GM18511 (cell line): Measurements from ENCODE around the gene STIMATE.

ENCODE experiments used
- ATAC-seq: cut with Tn5 transposase; IDR thresholded peaks from one replicate; pipeline ENCODE4 v1.9.1; 2021; ENCODE audit warnings: mild to moderate bottlenecking, moderate library complexity; ENCODE audit not compliant: unreplicated experiment

The STIMATE gene

GRCh38 chr3:52824037-52824436 lies 73.3 kb downstream of the STIMATE start:
- ATAC-seq, result no peak

DNA sequence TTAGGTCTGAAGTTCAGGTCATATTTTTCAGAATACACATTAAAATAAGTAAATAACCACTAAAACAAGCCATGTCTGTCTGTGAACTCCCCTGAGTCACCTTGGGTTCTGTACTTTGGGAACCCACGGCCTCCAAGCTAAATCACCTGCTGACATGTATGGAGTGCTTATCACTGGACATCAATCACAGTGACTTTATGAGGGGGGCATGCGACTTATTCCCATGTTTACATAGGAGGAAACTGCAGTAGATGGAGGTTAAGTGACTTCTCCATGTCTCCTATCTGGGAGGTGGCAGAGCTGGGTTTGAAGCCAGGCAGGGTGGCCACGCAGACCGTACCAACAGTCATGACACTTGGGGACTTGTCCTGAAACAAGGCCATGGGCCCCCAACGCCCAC lies 75.0 kb downstream of the STIMATE start:
- ATAC-seq, result no peak

- no peak for ATAC-seq
Measured at GRCh38 chr3:52820736-52821135, 76.6 kb downstream of the STIMATE start.

DNA sequence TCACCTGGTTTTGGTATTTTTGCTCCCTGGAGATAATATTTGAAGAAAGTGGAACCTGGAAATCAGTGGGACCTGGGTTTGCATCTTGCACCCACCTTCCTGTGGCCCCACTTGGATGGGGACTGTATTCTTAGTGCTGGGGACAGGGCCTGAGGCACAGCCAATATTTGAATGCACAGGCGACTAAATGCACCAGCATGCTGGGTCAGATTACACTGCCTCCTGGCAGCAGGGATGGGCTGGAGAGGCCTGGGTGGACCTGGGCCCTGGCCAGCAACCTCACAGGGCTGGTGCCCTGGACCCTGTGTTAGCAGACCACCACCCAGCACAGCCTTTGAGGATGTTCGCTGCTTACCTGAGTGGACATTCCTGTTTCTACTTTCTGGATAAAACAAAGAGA lies 77.4 kb downstream of the STIMATE start:
- ATAC-seq, result no peak

DNA sequence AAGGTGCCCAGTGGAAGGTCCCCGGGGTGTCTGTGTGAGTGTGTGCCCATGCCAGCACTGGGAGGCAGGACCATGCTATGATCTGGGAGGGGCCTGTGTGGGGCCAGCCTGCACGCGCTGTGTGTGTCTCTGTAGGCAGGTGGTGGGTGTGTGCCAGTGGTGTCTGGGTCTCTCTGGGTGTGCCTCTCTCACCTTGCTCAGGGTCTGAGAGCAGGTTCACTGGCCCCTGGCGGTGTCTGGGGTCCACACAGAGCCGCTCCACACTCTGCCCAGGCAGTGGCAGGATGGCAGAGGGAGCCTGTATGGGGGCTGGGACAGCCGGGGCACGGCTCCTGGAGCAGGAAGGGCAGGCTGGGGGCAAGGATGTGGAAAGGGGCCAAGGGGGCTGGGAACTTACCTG lies 79.5 kb downstream of the STIMATE start:
- no peak for ATAC-seq

DNA sequence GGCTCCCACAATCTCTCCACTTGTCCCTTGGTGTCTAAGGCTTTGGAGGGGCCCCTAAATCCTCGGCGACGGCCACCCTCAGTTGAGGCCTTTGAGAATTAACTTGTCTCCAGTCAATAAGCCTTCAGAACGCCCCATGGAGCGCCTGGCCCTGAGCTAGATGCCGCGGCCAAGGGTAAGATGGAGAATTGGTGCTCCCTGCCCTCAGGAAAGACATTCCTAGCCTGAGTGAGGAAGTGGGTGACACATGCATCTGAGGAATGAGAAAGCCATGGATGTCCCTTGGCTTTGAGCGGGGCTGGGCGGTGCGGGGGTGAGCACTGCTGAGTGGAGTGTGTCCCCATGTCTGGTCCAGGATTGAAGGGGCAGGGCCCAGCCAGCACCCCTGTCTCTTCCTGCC lies 80.1 kb downstream of the STIMATE start:
- no peak for ATAC-seq

- no peak for ATAC-seq
Measured at GRCh38 chr3:52816654-52817053, 80.7 kb downstream of the STIMATE start.

DNA sequence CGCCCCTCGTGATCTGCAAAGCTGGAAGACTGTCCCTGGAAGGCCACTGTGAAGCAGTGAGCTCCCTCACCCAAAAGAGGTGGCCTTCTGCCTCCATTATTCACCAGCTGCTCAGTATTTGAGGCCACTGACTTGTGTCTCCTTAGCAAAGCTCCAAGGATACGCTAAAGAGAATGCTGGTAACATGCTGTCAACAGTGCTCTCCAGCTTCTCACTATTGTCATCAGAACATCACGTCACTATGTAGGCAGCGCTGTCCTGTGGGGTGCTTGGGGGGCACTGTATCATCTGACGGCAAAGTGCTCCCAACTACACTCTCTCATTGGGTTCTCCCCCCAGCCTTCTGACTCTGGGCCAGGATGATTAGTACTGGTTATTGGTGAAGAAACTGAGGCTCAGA lies 81.1 kb downstream of the STIMATE start:
- ATAC-seq, result no peak

GRCh38 chr3:52813810-52814209 lies 83.5 kb downstream of the STIMATE start:
- no peak for ATAC-seq

DNA sequence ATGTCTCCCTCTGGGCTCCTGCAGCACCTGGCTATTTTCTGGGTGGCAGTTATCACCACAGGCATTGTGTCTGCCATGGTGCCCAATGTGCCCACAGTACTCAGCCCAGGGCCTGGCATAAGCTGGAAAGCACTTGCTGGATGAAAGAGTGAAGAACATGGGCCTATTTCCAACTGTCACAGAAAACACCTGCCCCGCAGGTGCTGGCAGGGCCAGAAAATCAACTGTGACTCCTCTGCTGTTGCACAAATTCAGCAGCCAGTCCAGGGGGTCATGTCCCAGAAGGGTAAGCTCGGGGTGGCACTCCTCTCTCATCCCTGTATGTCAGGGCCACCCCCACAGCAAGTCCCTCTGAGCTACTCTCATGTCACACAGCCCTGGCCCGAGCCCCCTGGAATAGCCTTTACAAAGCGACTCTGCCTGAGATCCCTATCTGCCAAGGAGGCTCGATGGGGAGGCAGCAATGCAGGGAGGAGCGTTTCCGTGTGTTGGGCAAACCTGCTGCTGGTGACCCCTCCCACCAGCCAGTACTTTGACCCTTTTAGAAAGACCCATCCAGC lies 85.8 kb downstream of the STIMATE start:
- ATAC-seq, result no peak

GRCh38 chr3:52810923-52811322 lies 86.4 kb downstream of the STIMATE start:
- no peak for ATAC-seq

DNA sequence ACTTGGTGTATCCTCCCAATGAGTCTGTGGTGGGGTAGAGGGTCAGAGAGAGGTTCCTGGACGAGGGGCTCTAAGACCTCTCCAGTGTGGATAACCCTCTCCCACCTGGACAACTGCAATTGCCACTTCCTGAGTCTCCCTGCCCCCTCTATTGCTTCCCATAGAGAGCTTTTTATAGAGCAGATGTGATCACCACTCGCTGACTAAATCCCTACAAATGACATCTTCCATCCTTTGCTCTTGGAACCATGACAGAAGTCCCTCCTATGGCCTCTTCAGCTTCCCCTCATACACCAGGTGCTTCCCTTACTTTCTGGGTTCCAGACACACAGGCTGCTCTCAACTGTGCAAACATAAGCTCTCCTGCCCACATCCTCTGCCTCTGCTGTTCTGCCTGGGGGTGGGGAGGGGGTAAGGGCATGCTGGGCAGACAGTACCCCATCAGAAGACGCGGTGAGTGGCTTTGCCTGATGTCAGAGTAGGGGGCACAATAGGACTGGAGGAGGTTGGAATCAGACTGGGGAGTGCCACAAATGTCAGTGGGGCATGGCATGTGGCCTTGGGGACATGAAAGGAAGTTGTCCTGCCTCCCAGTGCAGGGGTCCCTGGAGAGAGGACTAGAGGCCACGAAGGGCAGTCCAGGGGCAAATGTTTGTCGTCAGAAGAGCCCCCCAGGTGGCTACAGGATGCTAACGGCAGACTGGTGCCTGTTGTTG lies 87.5 kb downstream of the STIMATE start:
- ATAC-seq, result no peak

GRCh38 chr3:52809149-52809548 lies 88.2 kb downstream of the STIMATE start:
- no peak for ATAC-seq

DNA sequence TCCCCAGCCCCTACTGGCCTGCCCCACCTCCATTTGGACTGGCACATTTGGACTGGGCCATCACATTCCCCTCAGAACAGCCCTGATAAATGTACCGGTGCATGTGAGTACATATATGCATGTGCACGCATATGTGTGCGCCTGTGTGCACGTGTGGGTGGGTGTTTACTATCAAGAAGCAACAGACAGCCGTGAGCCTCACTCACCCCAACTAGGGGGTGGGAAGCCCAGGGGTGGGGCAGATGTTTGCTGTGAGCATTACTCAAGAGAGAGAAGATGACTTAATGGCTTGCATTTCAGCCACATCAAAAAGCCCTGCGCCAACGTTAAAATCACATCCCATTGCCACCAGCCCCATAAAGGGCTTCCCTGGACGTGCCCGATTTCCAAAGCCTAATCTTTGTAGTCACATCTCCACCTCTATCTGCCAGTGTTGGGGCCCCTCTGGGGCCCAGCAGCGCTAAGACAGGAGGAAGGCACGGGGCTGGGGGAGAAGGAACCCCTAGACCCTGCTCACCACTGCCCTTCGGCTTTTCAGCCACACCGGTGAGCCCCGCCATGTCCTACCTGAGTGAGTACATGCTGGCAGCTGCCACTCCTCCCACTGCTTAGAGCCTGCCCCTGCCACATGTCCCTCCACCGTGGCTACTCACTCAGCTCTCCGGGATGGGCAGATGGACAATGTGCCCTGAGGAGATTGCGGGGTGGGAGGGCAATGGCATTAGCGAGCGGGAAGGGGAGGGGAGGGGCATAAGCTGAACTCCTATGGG lies 91.9 kb downstream of the STIMATE start:
- no peak for ATAC-seq

GRCh38 chr3:52801839-52802238 lies 95.5 kb downstream of the STIMATE start:
- no peak for ATAC-seq

GRCh38 chr3:52800079-52800478 lies 97.3 kb downstream of the STIMATE start:
- no peak for ATAC-seq

GRCh38 chr3:52798978-52799476 lies 98.3 kb downstream of the STIMATE start:
- ATAC-seq, result no peak

DNA sequence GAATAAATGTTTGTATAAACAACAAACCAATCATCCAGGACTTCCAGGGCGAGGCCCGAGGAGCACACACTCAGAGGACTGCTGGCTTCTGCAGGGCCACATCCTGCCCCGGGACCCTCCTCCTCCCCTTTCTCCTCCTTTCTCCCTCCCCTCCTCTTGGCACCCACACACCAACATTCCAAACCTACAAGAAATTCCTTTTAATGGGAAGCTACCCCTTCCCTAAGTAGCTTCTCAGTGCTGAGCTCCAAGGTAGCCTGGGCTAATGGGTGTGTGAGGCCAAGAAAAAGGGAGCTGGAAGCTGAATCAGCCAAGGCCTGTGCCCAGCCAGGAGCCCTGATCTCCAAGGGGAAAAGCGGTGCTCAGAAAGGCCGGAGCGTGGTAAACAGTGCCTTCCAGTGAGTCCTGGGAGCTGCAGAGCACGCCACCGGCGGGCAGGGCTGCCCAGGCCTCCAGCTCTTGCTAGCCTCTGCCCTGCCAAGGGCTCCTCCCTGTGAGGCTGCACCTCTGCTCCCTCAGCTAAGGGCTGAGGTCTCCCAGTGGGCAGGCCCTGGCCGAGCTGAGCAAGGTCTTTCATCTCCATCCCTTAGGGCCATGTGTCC lies 98.9 kb downstream of the STIMATE start:
- no peak for ATAC-seq

DNA sequence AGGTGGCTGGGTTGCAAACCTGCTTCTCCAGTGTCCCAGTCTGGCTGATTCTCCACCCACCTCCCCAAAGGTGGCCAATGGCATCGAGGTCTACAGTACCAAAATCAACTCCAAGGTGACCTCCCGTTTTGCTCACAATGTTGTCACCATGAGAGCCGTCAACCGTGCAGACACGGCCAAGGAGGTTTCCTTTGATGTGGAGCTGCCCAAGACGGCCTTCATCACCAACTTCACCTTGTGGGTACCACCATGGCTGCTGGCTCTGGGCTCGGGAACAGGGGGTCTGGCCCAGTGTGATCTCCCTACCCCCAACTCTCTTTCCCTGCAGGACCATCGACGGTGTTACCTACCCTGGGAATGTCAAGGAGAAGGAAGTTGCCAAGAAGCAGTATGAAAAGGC lies 100.9 kb downstream of the STIMATE start:
- ATAC-seq, result no peak

GRCh38 chr3:52795298-52795900 lies 101.9 kb downstream of the STIMATE start:
- no peak for ATAC-seq

DNA sequence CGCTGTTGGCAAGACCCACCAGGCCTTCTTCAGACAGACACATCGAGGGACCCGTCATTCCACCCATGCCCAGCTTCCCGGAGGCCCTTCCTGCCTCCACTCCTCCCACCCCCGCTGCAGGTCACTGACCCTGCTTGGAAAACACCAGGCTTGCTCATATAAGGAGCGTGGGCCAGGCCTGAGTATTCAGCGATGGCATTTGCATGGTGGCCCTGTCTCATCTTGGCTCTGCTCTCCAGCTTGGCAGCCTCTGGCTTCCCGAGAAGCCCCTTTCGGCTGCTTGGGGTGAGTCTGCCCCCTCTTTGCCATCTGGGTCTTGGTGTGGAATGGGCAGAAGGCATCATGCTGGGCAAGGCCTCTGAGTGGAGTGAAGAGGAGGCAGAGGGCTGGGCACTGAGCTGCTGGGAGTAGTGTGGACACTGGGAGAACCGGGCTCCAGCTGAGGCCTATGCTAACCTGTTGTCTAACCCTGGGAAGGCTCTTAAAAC lies 102.7 kb downstream of the STIMATE start, which contains the start of gene ITIH3:
ITIH3 (plus strand) TSS at position 185 of the 488 bp plus-strand sequence; CDS start at position 193, 8 bp downstream.
- ATAC-seq, result no peak
